Stimulated activated CD4-positive, alpha-beta T cell treated with anti-CD3 and anti-CD28 coated beads, Interleukin-15, amount 100 ng/mL, for 24 hours (primary cell): ENCODE results near the gene QTRT2.

Experiments used
- DNase-seq: peaks from one replicate; pipeline ENCODE4 v3.0.0-alpha.2; 2020

QTRT2 gene

GRCh38 chr3:114079761-114080160, 23.2 kb downstream of the QTRT2 start:
- DNase-seq, result no peak

- DNase-seq, result no peak
These were observed 23.7 kb downstream of the QTRT2 start for GRCh38 chr3:114080201-114080600.

- DNase-seq, result no peak
These were observed 24.5 kb downstream of the QTRT2 start for GRCh38 chr3:114081037-114081436.

GRCh38 chr3:114083112-114083511, 26.6 kb downstream of the QTRT2 start:
- DNase-seq, result no peak

GRCh38 chr3:114086356-114086755, 29.8 kb downstream of the QTRT2 start:
- no peak for DNase-seq

DNA sequence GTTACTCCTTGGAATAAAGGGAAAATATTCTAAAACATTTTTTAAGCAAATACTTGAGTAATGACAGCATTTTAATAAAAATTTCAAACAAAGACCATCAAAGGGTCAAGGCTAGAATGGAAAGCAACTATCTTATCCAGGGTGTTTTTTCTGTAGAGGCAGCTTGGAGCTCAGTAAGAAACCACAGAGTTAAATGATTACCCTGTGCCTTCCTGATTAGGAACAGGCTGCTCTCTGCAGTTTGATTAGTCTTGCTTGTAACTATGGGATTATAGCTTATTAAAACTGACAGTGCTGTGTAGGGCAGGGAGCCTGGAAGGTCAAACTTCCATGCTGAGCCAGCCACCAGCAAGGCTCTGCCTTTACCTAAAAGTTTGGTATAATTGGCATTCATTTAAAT, 33.1 kb downstream of the QTRT2 start:
- DNase-seq, result no peak

GRCh38 chr3:114092151-114093015, 35.8 kb downstream of the QTRT2 start:
- no peak for DNase-seq

GRCh38 chr3:114093016-114093380, 36.5 kb downstream of the QTRT2 start:
- no peak for DNase-seq

DNA sequence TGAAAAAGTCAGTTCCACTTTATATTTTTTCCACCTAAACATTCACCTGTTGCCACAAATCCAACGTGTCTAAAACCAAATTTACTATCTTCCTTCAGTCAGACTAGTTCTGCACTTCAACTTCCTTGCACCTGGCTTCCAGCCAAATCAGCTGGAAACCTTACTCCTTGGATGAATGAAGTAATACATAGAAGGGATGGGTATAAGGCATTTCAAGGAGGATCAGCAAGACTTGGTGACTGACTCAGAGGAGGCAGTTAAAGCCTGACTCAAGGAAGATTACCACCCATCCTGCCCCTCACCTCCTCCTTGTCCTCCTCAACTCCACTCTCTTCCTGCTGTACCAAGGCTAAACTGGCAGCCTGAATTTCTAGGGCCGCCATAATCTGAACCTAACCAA, 37.1 kb downstream of the QTRT2 start:
- no peak for DNase-seq

GRCh38 chr3:114095796-114096195, 39.3 kb downstream of the QTRT2 start:
- DNase-seq, result no peak

DNA sequence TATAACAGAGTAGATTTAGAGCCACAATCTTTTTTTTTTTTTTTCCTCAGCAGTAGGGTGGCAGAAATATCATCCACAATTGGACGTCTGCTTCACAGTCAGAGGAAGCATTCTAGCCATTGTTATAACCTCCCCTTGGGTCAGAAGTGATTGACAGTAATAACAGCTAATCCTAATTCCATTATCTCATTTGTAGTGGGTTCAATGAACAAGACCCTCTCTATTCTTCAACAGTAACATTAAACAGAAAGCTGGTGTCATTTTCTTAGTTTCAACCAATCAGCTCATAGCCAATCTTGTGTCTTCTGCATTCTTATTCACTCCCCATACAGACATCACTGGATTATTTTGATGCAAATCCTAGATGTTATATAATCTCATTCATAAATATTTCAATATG, 44.6 kb downstream of the QTRT2 start:
- DNase-seq, result no peak

GRCh38 chr3:114103181-114103580, 46.6 kb downstream of the QTRT2 start:
- no peak for DNase-seq

- DNase-seq, result no peak
These were observed 47.3 kb downstream of the QTRT2 start for GRCh38 chr3:114103858-114104257.

GRCh38 chr3:114104414-114104813, 47.9 kb downstream of the QTRT2 start:
- no peak for DNase-seq

GRCh38 chr3:114108137-114108536, 51.6 kb downstream of the QTRT2 start:
- no peak for DNase-seq

- no peak for DNase-seq
These were observed 53.9 kb downstream of the QTRT2 start for GRCh38 chr3:114110439-114110838.

DNA sequence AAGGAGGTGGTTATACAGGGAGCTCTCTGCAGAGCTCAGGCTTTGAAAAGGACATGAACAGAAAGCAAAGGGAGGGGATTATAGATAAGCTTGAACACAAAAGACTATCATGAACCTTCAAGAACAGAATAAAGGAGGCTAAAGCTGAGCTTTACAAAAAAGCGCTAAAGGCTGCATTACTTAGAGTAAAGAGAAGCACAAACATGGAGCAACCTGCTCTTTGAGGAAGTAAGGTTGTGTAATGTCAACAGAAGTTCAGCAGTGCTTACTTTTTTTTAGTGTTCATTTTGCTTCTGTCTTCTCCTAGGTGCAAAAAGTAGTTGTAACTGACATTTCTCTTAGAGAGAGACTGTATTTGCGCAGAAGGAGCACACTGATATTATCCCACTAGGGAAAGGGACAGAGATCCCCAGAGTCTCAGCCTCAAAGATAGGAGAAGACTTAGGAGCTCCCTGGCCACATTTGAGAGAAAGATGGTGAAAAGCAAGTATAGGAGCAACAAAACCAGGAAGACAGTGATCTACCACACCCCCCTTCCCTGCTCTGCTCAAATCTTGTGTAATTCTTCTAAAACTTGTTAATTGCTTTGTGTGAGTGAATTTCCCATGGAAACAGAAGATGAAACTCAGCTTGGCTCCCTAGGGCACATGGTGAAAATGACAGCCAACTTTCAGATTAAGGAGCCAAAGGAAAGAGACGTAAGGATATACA, 54.7 kb downstream of the QTRT2 start:
- no peak for DNase-seq

DNA sequence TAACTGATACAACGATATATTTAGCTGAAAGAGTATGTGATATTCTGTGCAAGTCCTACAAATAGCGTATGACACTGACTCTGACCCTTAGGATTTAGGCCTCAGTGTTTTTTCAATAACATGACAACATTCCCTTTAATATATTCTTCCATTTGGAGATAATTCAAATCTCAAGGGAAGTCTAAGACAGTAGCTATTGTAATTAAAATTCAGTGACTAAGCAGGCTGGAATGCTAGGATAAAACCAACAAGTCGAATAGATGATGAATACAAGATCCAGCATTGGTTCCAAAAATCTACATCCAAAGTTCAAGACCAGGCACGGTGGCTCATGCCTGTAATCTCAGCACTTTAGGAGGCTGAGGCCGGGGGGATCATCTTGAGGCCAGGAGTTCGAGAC, 56.2 kb downstream of the QTRT2 start:
- no peak for DNase-seq

DNA sequence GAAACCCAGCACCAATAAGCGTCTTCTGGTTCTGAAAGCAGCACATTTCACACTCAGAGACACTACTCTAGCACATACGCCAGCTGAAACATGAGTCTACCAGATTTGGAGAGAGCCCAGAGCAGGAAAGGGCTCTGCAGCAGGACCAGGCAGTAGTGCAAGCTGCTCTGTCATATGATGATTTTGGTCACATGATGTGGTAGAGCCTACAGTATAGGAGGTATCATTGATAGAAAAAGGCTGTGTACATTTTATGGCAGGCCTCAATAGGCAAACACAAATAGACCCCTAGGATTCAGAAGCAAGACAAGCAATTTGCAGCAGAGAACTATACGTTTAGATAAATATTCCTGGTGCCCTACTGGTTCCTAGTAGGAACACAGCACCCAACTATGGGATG, 58.2 kb downstream of the QTRT2 start:
- no peak for DNase-seq

GRCh38 chr3:114115143-114115542, 58.6 kb downstream of the QTRT2 start:
- DNase-seq, result no peak

DNA sequence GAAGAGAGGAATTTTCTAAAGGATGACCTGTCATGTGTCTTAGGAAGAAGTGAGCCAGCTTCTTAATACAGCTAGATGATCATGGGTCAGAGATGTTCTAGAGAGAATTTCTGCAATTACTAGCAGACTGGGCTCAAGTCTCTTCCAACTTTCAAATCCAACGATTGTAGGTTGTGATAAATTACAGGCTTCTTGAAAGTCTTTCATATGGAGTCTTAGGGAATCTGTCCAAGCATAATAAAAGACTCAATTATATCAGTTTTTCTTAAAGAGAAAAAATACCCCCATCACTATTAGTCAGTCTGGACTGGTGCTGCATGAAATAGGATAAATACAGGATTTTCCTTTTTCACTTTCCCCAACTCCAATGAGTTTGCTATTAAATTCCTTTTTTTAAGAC, 63.2 kb downstream of the QTRT2 start:
- no peak for DNase-seq

DNA sequence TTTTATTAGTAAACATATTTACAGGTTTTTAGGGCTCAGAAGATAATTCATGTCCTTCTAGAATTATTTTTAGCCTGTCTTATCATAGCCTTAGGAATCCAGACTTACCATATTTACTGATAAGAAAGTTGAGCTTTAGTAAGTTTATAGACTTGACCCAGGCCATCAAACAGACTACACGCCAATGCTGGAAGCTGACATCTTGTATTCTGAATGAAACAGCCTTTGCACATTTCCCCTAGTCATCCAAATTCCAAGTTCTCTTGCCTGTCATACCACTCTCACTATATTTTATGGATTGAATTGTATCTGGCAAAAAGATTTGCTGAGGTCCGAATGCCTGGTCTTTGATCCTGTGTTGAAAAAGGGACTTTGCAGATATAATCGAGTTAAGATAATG, 63.7 kb downstream of the QTRT2 start:
- DNase-seq, result no peak

GRCh38 chr3:114122027-114122709, 65.6 kb downstream of the QTRT2 start:
- DNase-seq, result no peak

DNA sequence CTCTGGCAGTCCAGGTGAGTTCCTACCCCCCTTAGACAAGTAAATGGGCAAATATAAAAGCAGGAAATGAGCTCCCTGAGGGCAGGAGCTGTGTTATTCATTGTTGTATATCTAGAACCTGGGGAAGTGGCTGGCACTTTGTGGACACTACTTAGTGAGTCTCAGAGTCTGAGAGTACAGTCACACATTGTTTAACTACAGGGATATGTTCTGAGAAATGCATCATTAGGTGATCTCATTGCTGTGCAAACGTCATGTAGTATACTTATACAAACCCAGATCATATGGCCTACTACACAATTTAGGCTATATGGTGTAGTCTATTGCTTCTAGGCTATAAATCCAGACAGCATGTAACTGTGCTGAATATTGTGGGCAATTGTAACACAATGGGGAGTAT, 69.9 kb downstream of the QTRT2 start:
- no peak for DNase-seq
